ENCODE data around the gene ACOX1.

Gene ACOX1

GRCh38 chr17:76007131-76007849 lies 28.3 kb upstream of the ACOX1 start:
- Histone ChIP-seq H3K4me1 (ENCODE audit: insufficient read depth, low read length, poor library complexity, severe bottlenecking) (peaks cover 11% of the 10 kb centered on the region), H3K4me3 (ENCODE audit: low read length, poor library complexity, severe bottlenecking) (no peak overlapping the region), H3K4me2 (ENCODE audit: low read depth, low read length, poor library complexity, severe bottlenecking) (no peak overlapping the region), H3K9me2 (replicated peaks; ENCODE audit: low read depth, low read length) (no peaks in the 10 kb centered on the region), H3K27me3 (ENCODE audit: insufficient read depth, low read length, poor library complexity, severe bottlenecking) (no peaks in the 10 kb centered on the region), H3K36me3 (ENCODE audit: insufficient read depth, low read length) (peaks cover 6% of the 10 kb centered on the region; the same call in 1 of the 2 replicates), H4K20me1 (ENCODE audit: insufficient read depth, low read length, poor library complexity, severe bottlenecking) (no peaks in the 10 kb centered on the region), H3F3A (ENCODE audit: low read depth) (no peaks in the 10 kb centered on the region), H3K9me3 (ENCODE audit: insufficient read depth, low read depth, low read length) (no peaks in the 10 kb centered on the region), H3K9ac (ENCODE audit: low read depth, low read length, poor library complexity, severe bottlenecking) (no peak overlapping the region), H2AFZ (ENCODE audit: low read length) (no peak overlapping the region), H3K79me2 (ENCODE audit: insufficient read depth, low read length) (no peaks in the 10 kb centered on the region)
- TF ChIP-seq CTCF (conservative IDR thresholded peaks at IDR 0.05; ENCODE audit: low read length) (no peak), EZH2phosphoT487 (IDR thresholded peaks at IDR 0.05; ENCODE audit: borderline replicate concordance) (no peak)

- H4K20me1 ChIP-seq (ENCODE audit: insufficient read depth, low read length, poor library complexity, severe bottlenecking): no peaks in the 10 kb centered on the region
- no peaks in the 10 kb centered on the region for H3F3A ChIP-seq (ENCODE audit: low read depth)
- H3K9me3 ChIP-seq (ENCODE audit: insufficient read depth, low read depth, low read length): no peaks in the 10 kb centered on the region
- H3K9me2 ChIP-seq (replicated peaks; ENCODE audit: low read depth, low read length): no peaks in the 10 kb centered on the region
- peak; percentile 91 for TF ChIP-seq CTCF (conservative IDR thresholded peaks at IDR 0.05; ENCODE audit: low read length)
- TF ChIP-seq EZH2phosphoT487 (IDR thresholded peaks at IDR 0.05; ENCODE audit: borderline replicate concordance): no peak
- H3K36me3 ChIP-seq (ENCODE audit: insufficient read depth, low read length): peaks cover 13% of the 10 kb centered on the region; the same call in 1 of the 2 replicates
- peak overlapping the region; percentile 63 for H3K9ac ChIP-seq (ENCODE audit: low read depth, low read length, poor library complexity, severe bottlenecking)
- H3K4me3 ChIP-seq (ENCODE audit: low read length, poor library complexity, severe bottlenecking): no peak overlapping the region
- peaks cover 11% of the 10 kb centered on the region for H3K4me1 ChIP-seq (ENCODE audit: insufficient read depth, low read length, poor library complexity, severe bottlenecking)
- H3K4me2 ChIP-seq (ENCODE audit: low read depth, low read length, poor library complexity, severe bottlenecking): peak overlapping the region; percentile 1
- peak overlapping the region; percentile 69; the same call in 1 of the 2 replicates for H2AFZ ChIP-seq (ENCODE audit: low read length)
- H3K79me2 ChIP-seq (ENCODE audit: insufficient read depth, low read length): no peaks in the 10 kb centered on the region
- no peaks in the 10 kb centered on the region for H3K27me3 ChIP-seq (ENCODE audit: insufficient read depth, low read length, poor library complexity, severe bottlenecking)
Observed at GRCh38 chr17:76005263-76006149, 26.5 kb upstream of the ACOX1 start.

GRCh38 chr17:76004750-76005262 lies 25.8 kb upstream of the ACOX1 start:
- Histone ChIP-seq H4K20me1 (ENCODE audit: insufficient read depth, low read length, poor library complexity, severe bottlenecking) (no peaks in the 10 kb centered on the region), H3K4me3 (ENCODE audit: low read length, poor library complexity, severe bottlenecking) (no peak overlapping the region), H3K4me2 (ENCODE audit: low read depth, low read length, poor library complexity, severe bottlenecking) (no peak overlapping the region), H3K4me1 (ENCODE audit: insufficient read depth, low read length, poor library complexity, severe bottlenecking) (peaks cover 17% of the 10 kb centered on the region), H3K27me3 (ENCODE audit: insufficient read depth, low read length, poor library complexity, severe bottlenecking) (no peaks in the 10 kb centered on the region), H3K9ac (ENCODE audit: low read depth, low read length, poor library complexity, severe bottlenecking) (peak overlapping the region; percentile 63), H3K79me2 (ENCODE audit: insufficient read depth, low read length) (no peaks in the 10 kb centered on the region), H3F3A (ENCODE audit: low read depth) (no peaks in the 10 kb centered on the region), H3K9me2 (replicated peaks; ENCODE audit: low read depth, low read length) (no peaks in the 10 kb centered on the region), H2AFZ (ENCODE audit: low read length) (no peak overlapping the region), H3K9me3 (ENCODE audit: insufficient read depth, low read depth, low read length) (no peaks in the 10 kb centered on the region), H3K36me3 (ENCODE audit: insufficient read depth, low read length) (peaks cover 13% of the 10 kb centered on the region; the same call in 1 of the 2 replicates)
- no peak for TF ChIP-seq EZH2phosphoT487 (IDR thresholded peaks at IDR 0.05; ENCODE audit: borderline replicate concordance)
- TF ChIP-seq CTCF (conservative IDR thresholded peaks at IDR 0.05; ENCODE audit: low read length): no peak
